T-helper 2 cell treated with Interferon-gamma antibody and Interleukin-4, amounts not matched to agents 100 ng/mL and 5 ng/mL, for 36 hours (primary cell): ENCODE results near the gene TRPM3. TPM values are rescaled to one million over a fixed set of nuclear protein-coding genes. Genes with fewer than 3 reads are reported as not detected.

Experiments used
- intact Hi-C: fragments of 100-400 bp; cut with micrococcal nuclease; formaldehyde crosslinking; loops from one replicate; pipeline ENCODE4 v1.15.1; 2023
- total RNA-seq: library from RNA; stranded (reverse); gene quantifications from 2 replicates; pipeline ENCODE4 v1.2.3, GENCODE V29; 2022

Gene TRPM3
- total RNA-seq: not detected in 2 replicates

- intact Hi-C loops: no loop called here
Observed at GRCh38 chr9:71121275-71122021, at the start of gene TRPM3. Gene TRPM3 (minus strand): TSS chr9:71121621. CDS start chr9:71121354, 267 bp downstream.

- intact Hi-C loops: no loop called here
Observed at GRCh38 chr9:71168418-71168817, 47.0 kb upstream of the TRPM3 start.

- intact Hi-C loops: no loop called here
Observed at GRCh38 chr9:71162126-71162525, 40.7 kb upstream of the TRPM3 start.

GRCh38 chr9:71157731-71158130 is 36.3 kb upstream of the TRPM3 start:
- intact Hi-C loops: no loop called here

GRCh38 chr9:71147368-71147767 is 25.9 kb upstream of the TRPM3 start:
- intact Hi-C loops: no loop called here

GRCh38 chr9:71146511-71146910 is 25.1 kb upstream of the TRPM3 start:
- intact Hi-C loops: no loop called here

- intact Hi-C loops: no loop called here
Observed at GRCh38 chr9:71145179-71145578, 23.8 kb upstream of the TRPM3 start.

GRCh38 chr9:71144495-71144894 is 23.1 kb upstream of the TRPM3 start:
- intact Hi-C loops: no loop called here

GRCh38 chr9:71136696-71137095 is 15.3 kb upstream of the TRPM3 start:
- intact Hi-C loops: no loop called here

- intact Hi-C loops: no loop called here
Observed at GRCh38 chr9:71131145-71131544, 9.7 kb upstream of the TRPM3 start.

GRCh38 chr9:71130521-71130920 is 9.1 kb upstream of the TRPM3 start:
- intact Hi-C loops: no loop called here

GRCh38 chr9:71128796-71129195 is 7.4 kb upstream of the TRPM3 start:
- intact Hi-C loops: no loop called here

GRCh38 chr9:71127301-71127700 is 5.9 kb upstream of the TRPM3 start:
- intact Hi-C loops: no loop called here

- intact Hi-C loops: no loop called here
Observed at GRCh38 chr9:71122421-71122820, 1.0 kb upstream of the TRPM3 start.

- intact Hi-C loops: no loop called here
Observed at GRCh38 chr9:71122022-71122275, 528 bp upstream of the TRPM3 start.

- intact Hi-C loops: no loop called here
Observed at GRCh38 chr9:71120501-71121247, 747 bp downstream of the TRPM3 start.

GRCh38 chr9:71119746-71120145 is 1.7 kb downstream of the TRPM3 start:
- intact Hi-C loops: no loop called here

- intact Hi-C loops: no loop called here
Observed at GRCh38 chr9:71118324-71118723, 3.1 kb downstream of the TRPM3 start.

- intact Hi-C loops: no loop called here
Observed at GRCh38 chr9:71115448-71115975, 5.9 kb downstream of the TRPM3 start.

GRCh38 chr9:71112866-71113265 is 8.6 kb downstream of the TRPM3 start:
- intact Hi-C loops: no loop called here

GRCh38 chr9:71108937-71109336 is 12.5 kb downstream of the TRPM3 start:
- intact Hi-C loops: no loop called here

GRCh38 chr9:71106992-71107391 is 14.4 kb downstream of the TRPM3 start:
- intact Hi-C loops: no loop called here

GRCh38 chr9:71105192-71105591 is 16.2 kb downstream of the TRPM3 start:
- intact Hi-C loops: no loop called here
